Esophagus squamous epithelium (tissue), 5 donors: Measurements from ENCODE around the gene YARS1. TPM values are rescaled to one million over a fixed set of nuclear protein-coding genes. Genes with fewer than 3 reads are reported as not detected.
"Not testable (repeated sequence)": the region's sequence is repeated elsewhere in the genome, so short reads cannot be mapped to it uniquely, and the experiment has no call there.

ENCODE experiments used
- DNase-seq: peaks from one replicate; lab custom pipeline; 2025; lab: John Stamatoyannopoulos, UW
- H3K27ac ChIP-seq, 4 donors: fragments of 200-600 bp; sonication (generic); one replicate each; pipeline ENCODE4 v1.5.1; 2016 to 2019; ENCODE audit warnings: mild to moderate bottlenecking in 1 of 4
- H3K27me3 ChIP-seq, 4 donors: fragments of 200-600 bp; sonication (generic); 1 replicate in 3 of 4; 2 replicates in 1 of 4; pipeline versions ENCODE4 v1.5.1 to v1.6.0; 2017 to 2021; ENCODE audit warnings: antibody characterized with exemption in 1 of 4
- H3K36me3 ChIP-seq, 3 donors: fragments of 200-600 bp; sonication (generic); one replicate each; pipeline ENCODE4 v1.5.1; 2016 to 2019
- H3K4me1 ChIP-seq, 3 donors: fragments of 200-600 bp; sonication (generic); one replicate each; pipeline ENCODE4 v1.5.1; 2017 to 2019
- H3K4me3 ChIP-seq, 4 donors: fragments of 200-600 bp; sonication (generic); 1 replicate in 3 of 4; 2 replicates in 1 of 4; pipeline ENCODE4 v1.5.1; 2016 to 2019; ENCODE audit warnings: mild to moderate bottlenecking in 2 of 4, moderate library complexity in 1 of 4
- H3K9me3 ChIP-seq, 3 donors: fragments of 200-600 bp; sonication (generic); one replicate each; pipeline ENCODE4 v1.5.1; 2016 to 2019
- CTCF ChIP-seq, 6 experiments: fragments of 450-650 bp in 4 of 6; fragments of 200-600 bp in 2 of 6; sonication (generic) in 2 of 6; IDR thresholded peaks; one replicate each; pipeline ENCODE4 v1.5.1; 2016 to 2019; ENCODE audit warnings: antibody characterized with exemption in 6 of 6, mild to moderate bottlenecking in 4 of 6, moderate library complexity in 4 of 6
- POLR2A ChIP-seq, 4 donors: fragments of 450-650 bp; IDR thresholded peaks; one replicate each; pipeline ENCODE4 v1.6.1; 2017; ENCODE audit warnings: antibody characterized with exemption in 4 of 4, mild to moderate bottlenecking in 4 of 4, moderate library complexity in 3 of 4
- WGBS, 2 donors: methylation state at CpG; one replicate each; pipeline ENCODE4 v1.1.5; 2018; 5-methylcytosine and 5-hydroxymethylcytosine counted together
- intact Hi-C: fragments of 100-400 bp; cut with DNase I; formaldehyde crosslinking; loops from one replicate; pipeline ENCODE4 v1.15.0; 2022
- total RNA-seq, 4 donors: library from RNA; depleted of rRNA; stranded (reverse); fragments of >200 nt; gene quantifications; one replicate each; pipeline ENCODE4 v1.1.0, GENCODE V29; 2016
- donor health status: DM: yes; HTN: yes; CAD: no.

Gene YARS1
- total RNA-seq, 4 donors from 2014 or later: 46.7 to 92.0 (median 62.3) TPM

- H3K27ac ChIP-seq: no peak overlapping the region
- H3K4me1 ChIP-seq: no peaks in the 10 kb centered on the region
- WGBS, 2 donors: 78 to 82% methylated on average over 9 of the region's 9 CpGs
- no peak for DNase-seq
- peaks cover 0 to 87% (median 5%) of the 10 kb centered on the region in 3 donors for H3K36me3 ChIP-seq
- H3K27me3 ChIP-seq: no peaks in the 10 kb centered on the region
- H3K4me3 ChIP-seq: no peak overlapping the region
- TF ChIP-seq POLR2A (IDR thresholded peaks at IDR 0.05) (no peak), CTCF (IDR thresholded peaks at IDR 0.05) (no peak)
- no peaks in the 10 kb centered on the region for H3K9me3 ChIP-seq
- intact Hi-C loops: no loop called here
These were observed 16.0 kb downstream of the YARS1 start for GRCh38 chr1:32801096-32801715.

GRCh38 chr1:32798679-32799416 is 18.3 kb downstream of the YARS1 start:
- H3K27me3 ChIP-seq: no peaks in the 10 kb centered on the region
- 74 to 85% methylated on average over 8 of the region's 8 CpGs for WGBS, 2 donors
- TF ChIP-seq CTCF (IDR thresholded peaks at IDR 0.05): no peak
- TF ChIP-seq POLR2A (IDR thresholded peaks at IDR 0.05): no peak
- H3K36me3 ChIP-seq: peaks cover 0 to 88% (median 5%) of the 10 kb centered on the region in 3 donors
- DNase-seq: no peak
- H3K4me1 ChIP-seq: no peaks in the 10 kb centered on the region
- H3K27ac ChIP-seq: no peak overlapping the region
- intact Hi-C loops: no loop called here
- no peaks in the 10 kb centered on the region for H3K9me3 ChIP-seq
- H3K4me3 ChIP-seq: no peak overlapping the region

GRCh38 chr1:32798191-32798590 is 19.0 kb downstream of the YARS1 start:
- no peak for DNase-seq
- no peak overlapping the region for H3K27ac ChIP-seq
- H3K27me3 ChIP-seq: no peaks in the 10 kb centered on the region
- 88 to 98% methylated on average over 4 of the region's 4 CpGs for WGBS, 2 donors
- H3K9me3 ChIP-seq: no peaks in the 10 kb centered on the region
- no peak overlapping the region for H3K4me3 ChIP-seq
- TF ChIP-seq CTCF (IDR thresholded peaks at IDR 0.05) (no peak), POLR2A (IDR thresholded peaks at IDR 0.05) (no peak)
- peaks cover 0 to 90% (median 5%) of the 10 kb centered on the region in 3 donors for H3K36me3 ChIP-seq
- H3K4me1 ChIP-seq: no peaks in the 10 kb centered on the region
- intact Hi-C loops: no loop called here

GRCh38 chr1:32797456-32797855 is 19.7 kb downstream of the YARS1 start:
- intact Hi-C loops: no loop called here
- Histone ChIP-seq H3K36me3 (peaks cover 0 to 87% (median 5%) of the 10 kb centered on the region in 3 donors), H3K9me3 (no peaks in the 10 kb centered on the region), H3K4me3 (no peak overlapping the region), H3K4me1 (no peaks in the 10 kb centered on the region), H3K27me3 (no peaks in the 10 kb centered on the region), H3K27ac (no peak overlapping the region)
- no peak for DNase-seq
- WGBS, 2 donors: 88 to 100% methylated on average over 1 of the region's 1 CpG
- TF ChIP-seq POLR2A (IDR thresholded peaks at IDR 0.05) (no peak), CTCF (IDR thresholded peaks at IDR 0.05) (no peak)

- H3K4me1 ChIP-seq, H3K27me3 ChIP-seq, H3K4me3 ChIP-seq, DNase-seq, intact Hi-C loops, H3K9me3 ChIP-seq: not testable (repeated sequence)
- Histone ChIP-seq H3K27ac (peak overlapping the region in 2 of 4 donors; percentile 14 to 36), H3K36me3 (peaks cover 0 to 89% (median 10%) of the 10 kb centered on the region in 3 donors)
- 39 to 53% methylated on average over 4 of the region's 4 CpGs for WGBS, 2 donors
These were observed 21.4 kb downstream of the YARS1 start for GRCh38 chr1:32795763-32796162.
